Measurements from ENCODE around the gene ZBTB21.
A peak's percentile ranks its signal among the peaks of the same experiment; 100 is the strongest.
"Not testable (repeated sequence)": the region's sequence is repeated elsewhere in the genome, so short reads cannot be mapped to it uniquely, and the experiment has no call there.

Gene ZBTB21

DNA sequence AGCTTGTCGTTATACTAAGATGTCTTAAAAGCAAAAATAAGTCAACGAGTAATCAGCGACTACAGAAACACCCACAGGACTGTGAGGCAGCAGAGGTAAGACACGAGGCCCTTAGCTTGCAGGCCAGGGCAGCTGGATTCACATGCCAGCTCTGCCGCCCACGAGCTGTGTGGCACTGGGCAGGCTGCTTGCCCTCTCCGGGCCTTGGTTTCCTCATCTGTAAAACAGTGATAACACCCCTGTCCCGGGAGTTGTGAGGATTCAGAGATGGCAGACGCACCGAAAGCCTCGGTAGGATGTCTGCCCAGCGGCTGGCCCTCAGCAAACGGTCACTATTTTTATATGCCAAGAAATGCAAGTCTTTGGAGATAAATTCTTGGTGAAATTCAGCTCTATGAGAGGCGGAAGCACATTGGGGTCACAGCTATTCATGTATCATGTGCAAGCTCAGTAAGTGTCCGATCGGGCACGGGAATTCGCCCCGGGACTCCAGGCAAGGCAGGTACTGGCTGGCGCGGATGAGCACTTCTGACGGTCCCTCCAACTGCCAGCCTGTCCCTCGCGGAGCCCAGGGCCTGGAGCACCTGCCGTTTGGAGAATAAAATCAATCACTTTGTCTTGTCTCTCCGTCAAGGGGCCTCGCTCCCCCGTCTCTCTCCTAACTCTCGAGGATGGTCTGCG lies 57.5 kb downstream of the ZBTB21 start:
- no peak for DNase-seq (ENCODE audit: low read depth)

GRCh38 chr21:41951876-41952567 lies 58.1 kb downstream of the ZBTB21 start:
- no peak for DNase-seq (ENCODE audit: low read depth)

DNA sequence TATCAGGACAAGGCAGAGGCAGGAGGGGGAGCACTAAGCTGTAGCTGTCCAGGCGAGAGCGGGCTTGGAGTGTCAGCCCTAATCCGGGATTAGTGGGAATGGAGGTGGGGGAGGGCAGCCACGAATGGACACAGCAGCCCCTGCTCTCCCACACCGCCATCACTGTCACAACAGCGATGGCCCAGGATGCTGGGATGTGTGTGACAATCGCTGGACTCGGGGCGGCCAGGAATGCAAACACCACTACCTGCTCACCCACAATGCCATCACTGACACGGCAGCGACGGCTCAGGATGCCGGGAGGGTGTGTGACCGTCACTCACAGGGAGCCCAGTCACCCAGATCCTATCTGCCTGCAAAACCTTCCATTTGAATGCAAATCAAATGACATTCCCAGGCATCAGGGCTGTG lies 59.2 kb downstream of the ZBTB21 start:
- DNase-seq (ENCODE audit: low read depth), result no peak

DNA sequence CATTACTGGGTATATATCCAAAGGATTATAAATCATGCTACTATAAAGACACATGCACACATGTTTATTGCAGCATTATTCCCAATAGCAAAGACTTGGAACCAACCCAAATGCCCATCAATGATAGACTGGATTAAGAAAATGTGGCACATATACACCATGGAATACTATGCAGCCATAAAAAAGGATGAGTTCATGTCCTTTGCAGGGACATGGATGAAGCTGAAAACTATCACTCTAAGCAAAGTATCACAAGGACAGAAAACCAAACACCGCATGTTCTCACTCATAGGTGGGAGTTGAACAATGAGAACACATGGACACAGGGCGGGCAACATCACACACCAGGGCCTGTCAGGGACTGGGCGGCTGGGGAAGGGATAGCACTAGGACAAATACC lies 60.5 kb downstream of the ZBTB21 start:
- not testable (repeated sequence) for DNase-seq (ENCODE audit: low read depth)

- DNase-seq (ENCODE audit: low read depth), result no peak
Observed at GRCh38 chr21:41948901-41949300, 61.3 kb downstream of the ZBTB21 start.

GRCh38 chr21:41948078-41948895 lies 61.9 kb downstream of the ZBTB21 start:
- peak; percentile 52 for DNase-seq (ENCODE audit: low read depth)

DNA sequence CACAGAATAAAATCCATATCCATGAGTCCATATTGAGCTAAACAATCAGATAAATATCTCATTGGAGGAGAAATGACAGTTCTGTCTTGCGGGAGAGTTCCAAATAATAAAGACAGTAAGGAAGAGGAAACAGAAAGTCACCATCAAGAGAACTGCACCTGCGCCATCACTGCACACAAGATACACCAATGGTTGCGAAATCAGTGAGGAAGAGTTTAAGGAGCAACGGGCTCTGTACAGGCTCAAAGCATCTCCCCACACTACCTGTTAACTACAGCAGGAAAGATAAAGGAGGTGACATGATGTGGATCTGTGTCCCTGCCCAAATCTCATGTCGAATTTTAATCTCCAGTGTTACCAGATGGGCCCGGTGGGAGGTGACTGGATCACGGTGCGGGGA lies 64.2 kb downstream of the ZBTB21 start:
- no peak for DNase-seq (ENCODE audit: low read depth)

- no peak for DNase-seq (ENCODE audit: low read depth)
Observed at GRCh38 chr21:41943851-41944250, 66.3 kb downstream of the ZBTB21 start.

GRCh38 chr21:41942457-41942856 lies 67.7 kb downstream of the ZBTB21 start:
- no peak for DNase-seq (ENCODE audit: low read depth)

- no peak for DNase-seq (ENCODE audit: low read depth)
Observed at GRCh38 chr21:41941941-41942340, 68.2 kb downstream of the ZBTB21 start.

DNA sequence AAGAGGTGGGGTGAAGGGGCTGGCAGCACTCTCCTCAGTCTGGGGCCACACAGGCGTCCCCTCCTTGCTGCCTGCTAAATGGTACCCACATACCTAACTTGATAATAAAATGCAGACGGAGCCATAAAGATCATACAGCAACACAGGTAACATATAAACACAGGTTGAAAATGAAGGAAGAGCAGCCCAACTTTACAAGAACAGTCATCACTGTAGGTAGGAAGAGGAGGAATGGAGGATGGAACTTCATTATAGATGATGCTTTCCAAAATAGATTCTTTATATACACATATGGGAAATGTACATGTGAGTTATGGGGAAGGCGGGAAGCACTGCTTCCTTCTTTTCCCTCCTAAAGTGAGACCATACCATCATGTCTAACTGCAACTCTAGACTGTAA lies 69.7 kb downstream of the ZBTB21 start:
- DNase-seq (ENCODE audit: low read depth), result no peak

GRCh38 chr21:41939391-41939790 lies 70.8 kb downstream of the ZBTB21 start:
- DNase-seq (ENCODE audit: low read depth), result no peak
